NB4 (cell line): Measurements from ENCODE around the gene CPS1.

Source experiments
- CTCF ChIP-seq: IDR thresholded peaks from one replicate; pipeline ENCODE4 v1.5.1; 2012; ENCODE audit warnings: low read depth, low read length
- MAX ChIP-seq: IDR thresholded peaks from 2 replicates; pipeline ENCODE4 v1.6.1; 2011; ENCODE audit warnings: low read depth, low read length
- MYC ChIP-seq: IDR thresholded peaks from 2 replicates; pipeline ENCODE4 v1.6.1; 2011; ENCODE audit warnings: low read depth, low read length
- POLR2A ChIP-seq: IDR thresholded peaks from 2 replicates; pipeline ENCODE4 v1.6.1; 2011; ENCODE audit warnings: mild to moderate bottlenecking; ENCODE audit not compliant: insufficient read length; ENCODE audit errors: extremely low read depth

GRCh38 chr2:210531050-210531449, 25.3 kb upstream of the CPS1 start:
- no peak for TF ChIP-seq CTCF
- TF ChIP-seq POLR2A, result no peak
- no peak for TF ChIP-seq MAX
- no peak for TF ChIP-seq MYC
